Measurements from ENCODE around the gene FANCM.
"Not testable (repeated sequence)": the region's sequence is repeated elsewhere in the genome, so short reads cannot be mapped to it uniquely, and the experiment has no call there.

The FANCM gene

DNA sequence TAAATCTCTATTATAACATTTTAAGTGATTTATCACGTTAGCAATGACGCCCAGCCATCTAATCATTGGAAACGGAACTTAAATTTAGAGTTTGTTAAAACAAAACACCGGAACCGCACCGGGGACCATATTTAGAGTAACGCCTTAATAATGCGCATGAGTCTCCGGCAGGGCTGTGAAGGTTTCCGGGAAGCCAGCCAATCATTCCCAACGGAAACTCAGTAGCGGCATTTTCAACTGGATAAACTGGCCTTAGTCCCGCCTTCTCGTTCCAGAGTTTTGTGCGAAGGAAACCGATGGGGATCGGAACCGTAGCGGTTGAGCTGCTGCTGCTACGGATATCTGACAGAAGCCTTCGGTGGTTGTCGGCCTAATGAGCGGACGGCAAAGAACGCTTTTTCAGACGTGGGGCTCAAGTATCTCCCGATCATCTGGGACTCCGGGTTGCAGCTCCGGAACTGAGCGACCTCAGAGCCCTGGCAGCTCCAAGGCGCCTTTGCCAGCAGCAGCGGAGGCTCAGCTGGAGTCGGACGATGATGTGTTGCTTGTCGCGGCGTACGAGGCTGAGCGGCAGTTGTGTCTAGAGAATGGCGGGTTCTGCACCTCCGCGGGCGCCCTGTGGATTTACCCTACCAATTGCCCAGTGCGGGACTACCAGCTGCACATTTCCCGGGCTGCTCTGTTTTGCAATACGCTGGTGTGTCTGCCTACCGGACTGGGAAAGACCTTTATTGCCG is at the start of gene FANCM:
Gene FANCM (plus strand): TSS at position 272 of the 737 bp plus-strand sequence. CDS start 102 bp downstream, at position 374.
- DNase-seq: peak; percentile 89

GRCh38 chr14:45089813-45090212 is 45.9 kb upstream of the FANCM start:
- peak; percentile 12 for DNase-seq

DNA sequence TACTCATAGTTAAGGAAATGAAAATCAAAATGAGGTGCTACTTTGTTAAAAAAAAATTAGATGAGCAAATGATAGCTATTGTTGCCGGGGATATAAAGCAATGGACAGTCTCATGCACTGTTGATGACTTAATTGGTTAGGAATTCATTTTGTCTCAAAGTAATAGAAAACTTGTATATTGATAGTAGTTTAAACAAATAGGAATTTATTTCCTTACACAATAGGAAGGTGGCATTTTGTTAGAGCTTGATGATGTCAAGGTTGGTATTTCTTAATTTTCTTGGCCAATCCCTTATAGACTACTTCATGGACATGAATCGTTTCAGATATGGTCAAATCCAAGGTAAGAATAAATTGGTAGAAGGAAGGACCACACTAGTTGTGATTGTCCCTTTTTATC is 44.0 kb upstream of the FANCM start:
- DNase-seq: no peak

DNA sequence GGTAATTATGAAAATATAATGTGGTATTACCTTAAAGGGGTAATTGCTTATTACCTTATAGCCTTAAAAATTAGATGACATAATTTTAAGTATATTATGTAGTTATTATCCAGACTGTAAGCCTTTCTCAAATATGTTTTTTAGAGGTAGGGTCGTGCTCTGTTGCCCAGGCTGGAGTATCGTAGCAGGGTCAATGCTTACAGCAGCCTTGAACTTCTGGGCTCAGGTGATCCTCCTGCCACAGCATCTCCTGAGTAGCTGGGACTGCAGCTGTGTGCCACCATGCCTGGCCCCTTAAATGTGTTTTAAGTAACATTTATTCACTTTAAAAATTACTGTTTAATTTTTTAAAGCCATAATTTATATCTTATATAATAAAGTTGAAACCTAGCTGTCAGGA is 41.5 kb upstream of the FANCM start:
- DNase-seq: no peak

DNA sequence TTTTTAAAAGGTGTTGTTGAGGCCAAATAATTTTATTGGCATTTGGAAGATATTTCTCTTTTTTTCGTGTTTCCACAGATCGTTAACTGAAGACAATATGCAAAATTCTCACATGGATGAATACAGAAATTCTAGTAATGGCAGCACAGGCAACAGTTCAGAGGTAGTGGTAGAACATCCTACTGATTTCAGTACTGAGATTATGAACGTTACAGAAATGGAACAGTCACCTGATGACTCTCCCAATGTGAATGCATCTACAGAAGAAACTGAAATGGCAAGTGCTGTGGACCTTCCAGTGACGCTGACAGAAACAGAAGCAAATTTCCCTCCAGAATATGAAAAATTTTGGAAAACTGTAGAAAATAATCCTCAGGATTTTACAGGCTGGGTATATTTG is 40.6 kb upstream of the FANCM start:
- no peak for DNase-seq

GRCh38 chr14:45096218-45096617 is 39.5 kb upstream of the FANCM start:
- DNase-seq: no peak

- no peak for DNase-seq
Measured at GRCh38 chr14:45103806-45104205, 31.9 kb upstream of the FANCM start.

DNA sequence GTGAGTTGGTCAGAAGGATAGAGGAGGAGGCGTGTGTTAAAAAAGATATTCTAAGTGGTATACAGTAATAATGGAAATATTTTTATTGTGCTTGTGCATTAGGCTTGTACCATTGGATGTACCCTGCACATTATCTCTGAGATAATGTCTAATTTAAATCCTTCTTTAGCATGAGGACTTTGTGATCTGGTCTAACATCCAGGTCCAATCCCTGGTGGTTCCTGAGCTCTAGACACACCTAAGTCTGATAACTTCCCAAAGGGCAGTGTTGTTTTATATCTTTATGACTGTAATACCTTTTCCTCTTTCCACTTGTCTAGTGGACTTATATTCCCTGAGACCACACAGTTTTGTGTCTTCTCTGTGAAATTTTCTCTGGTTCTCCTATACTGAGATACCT is 31.2 kb upstream of the FANCM start:
- DNase-seq: no peak

GRCh38 chr14:45112896-45113781 is 22.6 kb upstream of the FANCM start:
- DNase-seq: no peak

- DNase-seq: no peak
Measured at GRCh38 chr14:45114327-45114726, 21.4 kb upstream of the FANCM start.

DNA sequence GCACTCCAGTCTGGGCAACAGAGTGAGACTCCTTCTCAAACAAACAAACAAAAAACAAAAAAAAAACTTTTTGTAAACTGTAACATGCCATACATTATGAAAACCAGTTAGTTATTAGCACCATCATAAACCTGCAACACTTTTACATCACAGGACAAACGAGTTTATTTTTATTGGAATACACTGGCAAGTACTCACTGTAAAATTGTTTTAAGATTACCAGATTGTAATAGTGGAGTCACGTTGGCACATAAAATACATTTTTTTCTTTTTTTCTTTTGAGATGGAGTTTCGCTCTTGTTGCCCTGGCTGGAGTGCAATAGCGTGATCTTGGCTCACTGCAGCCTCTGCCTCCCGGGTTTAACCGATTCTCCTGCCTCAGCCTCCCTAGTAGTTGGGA is 17.1 kb upstream of the FANCM start:
- DNase-seq: no peak

GRCh38 chr14:45120096-45120495 is 15.6 kb upstream of the FANCM start:
- DNase-seq: no peak

GRCh38 chr14:45123271-45123670 is 12.5 kb upstream of the FANCM start:
- no peak for DNase-seq

DNA sequence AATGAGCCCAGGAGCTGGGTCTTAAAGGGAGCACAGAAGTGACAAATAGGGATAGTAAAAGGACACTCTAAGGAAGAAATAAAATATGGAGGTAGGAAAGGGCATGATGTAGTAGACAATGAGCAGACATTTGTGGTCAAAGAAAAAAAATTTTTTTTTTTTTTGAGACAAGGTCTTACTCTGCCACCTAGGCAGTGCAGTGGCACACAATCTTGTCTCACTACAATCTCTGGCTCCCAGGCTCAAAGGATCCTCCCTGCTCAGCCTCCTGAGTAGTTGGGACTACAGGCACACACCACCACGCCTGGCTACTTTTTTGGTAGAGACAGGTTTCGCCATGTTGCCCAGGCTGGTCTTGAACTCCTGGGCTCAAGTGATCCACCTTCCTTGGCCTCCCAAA is 10.0 kb upstream of the FANCM start:
- DNase-seq: no peak

GRCh38 chr14:45128963-45129629 is 6.6 kb upstream of the FANCM start:
- DNase-seq: no peak

GRCh38 chr14:45133683-45134050 is 2.1 kb upstream of the FANCM start:
- no peak for DNase-seq

DNA sequence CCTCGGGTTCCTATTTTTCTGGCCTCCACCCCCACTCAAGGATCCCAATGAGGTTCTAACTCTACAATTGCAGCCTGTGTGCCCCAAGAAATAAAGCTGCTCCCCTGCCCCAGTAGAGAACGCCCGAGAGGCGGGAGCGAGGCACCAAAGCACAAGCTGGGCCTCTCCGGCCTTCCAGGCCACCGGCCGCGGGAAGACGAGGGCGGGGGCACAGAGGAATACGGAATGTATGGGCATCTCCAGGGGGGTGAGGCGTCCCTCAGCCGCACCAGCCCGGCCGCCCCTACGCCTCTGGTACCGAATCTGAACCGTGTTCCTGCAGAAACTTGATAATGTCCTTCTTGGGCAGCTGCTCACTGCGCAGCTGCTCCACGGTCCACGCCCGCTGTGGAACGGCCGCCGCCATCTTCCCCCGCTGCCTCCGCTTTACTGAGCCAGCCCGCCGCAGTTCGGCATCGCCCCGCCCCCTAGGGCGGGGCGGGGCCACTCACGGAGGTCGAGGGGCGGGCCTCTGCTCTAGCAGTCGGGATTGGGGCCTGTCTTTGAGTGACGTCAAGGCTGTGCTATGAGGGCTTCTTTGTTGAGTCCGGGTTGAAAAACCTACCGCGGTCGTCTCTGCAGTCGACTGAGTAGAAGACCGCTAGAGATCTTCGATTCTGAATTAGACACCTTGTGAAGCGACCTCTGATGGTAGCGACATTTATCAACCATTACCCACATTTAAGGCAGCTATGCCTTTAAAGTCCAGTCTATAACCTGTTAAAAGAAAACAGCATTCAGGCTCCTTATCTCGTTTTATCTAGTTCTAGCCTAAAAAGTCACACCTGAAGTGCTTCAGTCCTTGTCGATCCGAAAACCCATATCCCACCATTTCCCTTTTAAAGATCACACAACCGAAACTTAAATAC is 1.4 kb upstream of the FANCM start, which contains the start of gene FKBP3:
Gene FKBP3 (minus strand): TSS at position 431 of the 908 bp plus-strand sequence. CDS start 25 bp downstream, at position 406.
- DNase-seq: peak; percentile 95

DNA sequence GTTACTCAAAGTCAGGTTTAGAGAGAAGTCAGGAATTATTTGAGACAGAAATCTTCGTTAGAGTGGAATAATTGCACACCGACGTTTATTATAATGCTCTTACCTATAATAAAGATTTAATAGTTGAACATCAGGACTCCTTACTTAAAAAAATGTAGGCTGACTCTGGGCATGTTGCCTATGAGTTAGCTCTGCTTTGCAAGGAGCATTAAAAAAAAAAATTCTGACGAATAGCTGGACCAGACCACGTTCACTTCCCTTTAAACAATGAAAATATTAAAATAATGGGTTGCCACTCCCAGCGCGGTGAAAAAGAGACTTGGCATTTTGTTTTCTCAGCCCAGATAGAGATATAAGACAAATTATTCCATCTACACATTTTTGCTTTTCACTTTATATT is 574 bp upstream of the FANCM start:
- DNase-seq: peak; percentile 2

DNA sequence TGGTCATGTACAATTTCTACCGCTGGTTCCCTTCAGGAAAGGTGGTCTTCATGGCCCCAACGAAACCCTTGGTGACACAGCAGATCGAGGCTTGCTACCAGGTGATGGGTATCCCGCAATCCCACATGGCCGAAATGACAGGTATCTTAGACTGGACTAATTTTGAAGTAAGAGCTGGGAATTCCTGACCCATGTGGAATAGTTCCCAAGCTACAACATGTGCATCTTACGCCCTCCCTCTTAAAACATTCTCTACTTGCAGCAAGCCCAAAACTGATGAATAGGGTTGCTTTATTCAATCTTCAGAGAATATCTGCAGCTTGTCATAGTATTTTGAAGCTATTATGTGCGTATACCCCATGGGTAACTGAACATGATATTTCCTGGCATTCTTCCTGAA is 669 bp downstream of the FANCM start:
- DNase-seq: no peak

GRCh38 chr14:45140661-45141187 is 5.0 kb downstream of the FANCM start:
- DNase-seq: no peak

DNA sequence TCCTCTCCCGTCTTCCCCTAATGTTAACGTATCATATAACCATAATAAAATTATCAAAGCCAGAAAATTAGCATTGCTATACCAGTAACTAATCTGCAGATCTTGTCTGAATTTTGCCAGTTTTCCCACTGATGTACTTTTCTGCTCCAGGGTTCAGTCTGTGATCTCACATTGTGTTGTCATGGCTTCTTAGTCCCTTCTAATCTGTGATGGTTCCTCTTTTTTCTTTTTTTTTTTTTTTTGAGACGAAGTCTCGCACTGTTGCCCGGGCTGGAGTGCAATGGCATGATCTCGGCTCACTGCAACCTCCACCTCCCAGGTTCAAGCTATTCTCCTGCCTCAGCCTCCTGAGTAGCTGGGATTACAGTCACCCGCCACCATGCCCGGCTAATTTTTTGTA is 6.4 kb downstream of the FANCM start:
- not testable (repeated sequence) for DNase-seq

DNA sequence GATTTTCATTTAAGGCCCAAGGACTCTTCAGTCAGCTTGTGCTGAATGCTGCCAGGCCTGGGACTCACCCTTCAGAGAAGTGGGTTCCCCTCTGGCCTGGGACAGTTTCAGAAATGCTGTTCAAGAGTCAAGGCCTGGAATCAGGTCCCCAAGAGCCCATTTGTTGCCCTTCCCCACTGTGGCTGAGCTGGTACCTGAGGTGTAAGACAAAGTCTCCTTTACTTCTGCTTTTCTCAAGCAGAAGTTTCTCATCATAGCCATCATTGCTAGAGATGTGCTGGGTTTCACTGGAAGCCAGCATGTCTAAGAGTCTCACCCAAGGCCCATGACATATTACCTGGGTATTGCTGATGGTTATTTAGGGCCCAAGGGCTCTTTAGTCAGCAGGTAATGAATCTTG is 8.9 kb downstream of the FANCM start:
- DNase-seq: no peak

Measured in CD4-positive, alpha-beta T cell treated with Interleukin-6 for 4 hours (primary cell).